ENCODE results near the gene FOXD4L1.
"Not testable (repeated sequence)": the region's sequence is repeated elsewhere in the genome, so short reads cannot be mapped to it uniquely, and the experiment has no call there.

FOXD4L1 gene

GRCh38 chr2:113498365-113498764, at the start of gene FOXD4L1:
FOXD4L1 (plus strand) TSS chr2:113498665; CDS start chr2:113499257, 592 bp downstream.
- not testable (repeated sequence) for DNase-seq (ENCODE audit: low read depth, low spot score)

- DNase-seq (ENCODE audit: low read depth, low spot score): not testable (repeated sequence)
Observed at GRCh38 chr2:113465770-113466169, 32.7 kb upstream of the FOXD4L1 start.

DNA sequence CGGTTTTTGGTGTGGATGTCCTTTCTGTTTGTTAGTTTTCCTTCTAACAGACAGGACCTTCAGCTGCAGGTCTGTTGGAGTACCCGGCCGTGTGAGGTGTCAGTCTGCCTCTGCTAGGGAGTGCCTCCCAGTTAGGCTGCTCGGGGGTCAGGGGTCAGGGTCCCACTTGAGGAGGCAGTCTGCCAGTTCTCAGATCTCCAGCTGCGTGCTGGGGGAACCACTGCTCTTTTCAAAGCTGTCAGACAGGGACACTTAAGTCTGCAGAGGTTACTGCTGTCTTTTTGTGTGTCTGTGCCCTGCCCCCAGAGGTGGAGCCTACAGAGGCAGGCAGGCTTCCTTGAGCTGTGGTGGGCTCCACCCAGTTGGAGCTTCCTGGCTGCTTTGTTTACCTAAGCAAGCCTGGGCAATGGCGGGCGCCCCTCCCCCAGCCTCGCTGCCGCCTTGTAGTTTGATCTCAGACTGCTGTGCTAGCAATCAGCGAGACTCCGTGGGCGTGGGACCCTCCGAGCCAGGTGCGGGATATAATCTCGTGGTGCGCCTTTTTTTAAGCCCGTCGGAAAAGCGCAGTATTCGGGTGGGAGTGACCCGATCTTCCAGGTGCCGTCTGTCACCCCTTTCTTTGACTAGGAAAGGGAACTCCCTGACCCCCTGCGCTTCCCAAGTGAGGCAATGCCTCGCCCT, 21.6 kb upstream of the FOXD4L1 start:
- DNase-seq (ENCODE audit: low read depth, low spot score): not testable (repeated sequence)

- not testable (repeated sequence) for DNase-seq (ENCODE audit: low read depth, low spot score)
Observed at GRCh38 chr2:113496527-113496926, 1.9 kb upstream of the FOXD4L1 start.

DNA sequence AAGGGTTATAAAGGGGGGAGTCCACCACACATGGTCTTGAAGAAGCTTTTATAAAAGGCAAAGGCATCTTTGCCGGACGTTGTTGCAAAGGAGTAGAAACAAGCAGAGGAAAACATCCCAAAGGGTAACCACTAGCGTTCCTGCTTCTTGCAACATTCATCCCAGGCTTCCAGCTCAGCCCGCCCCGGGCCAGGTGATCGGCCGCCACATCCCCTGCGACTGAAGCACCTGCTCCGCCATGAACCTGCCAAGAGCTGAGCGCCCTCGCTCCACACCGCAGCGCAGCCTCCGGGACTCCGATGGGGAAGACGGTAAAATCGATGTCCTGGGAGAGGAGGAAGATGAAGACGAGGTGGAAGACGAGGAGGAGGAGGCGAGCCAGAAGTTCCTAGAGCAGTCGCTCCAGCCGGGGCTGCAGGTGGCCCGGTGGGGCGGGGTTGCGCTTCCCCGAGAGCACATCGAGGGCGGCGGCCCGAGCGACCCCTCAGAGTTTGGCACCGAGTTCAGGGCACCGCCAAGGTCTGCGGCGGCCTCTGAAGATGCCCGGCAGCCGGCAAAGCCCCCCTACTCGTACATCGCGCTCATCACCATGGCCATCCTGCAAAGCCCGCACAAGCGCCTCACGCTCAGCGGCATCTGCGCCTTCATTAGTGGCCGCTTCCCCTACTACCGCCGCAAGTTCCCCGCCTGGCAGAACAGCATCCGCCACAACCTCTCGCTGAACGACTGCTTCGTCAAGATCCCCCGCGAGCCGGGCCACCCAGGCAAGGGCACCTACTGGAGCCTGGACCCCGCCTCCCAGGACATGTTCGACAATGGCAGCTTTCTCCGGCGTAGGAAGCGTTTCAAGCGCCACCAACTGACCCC, 787 bp downstream of the FOXD4L1 start:
- not testable (repeated sequence) for DNase-seq (ENCODE audit: low read depth, low spot score)

DNA sequence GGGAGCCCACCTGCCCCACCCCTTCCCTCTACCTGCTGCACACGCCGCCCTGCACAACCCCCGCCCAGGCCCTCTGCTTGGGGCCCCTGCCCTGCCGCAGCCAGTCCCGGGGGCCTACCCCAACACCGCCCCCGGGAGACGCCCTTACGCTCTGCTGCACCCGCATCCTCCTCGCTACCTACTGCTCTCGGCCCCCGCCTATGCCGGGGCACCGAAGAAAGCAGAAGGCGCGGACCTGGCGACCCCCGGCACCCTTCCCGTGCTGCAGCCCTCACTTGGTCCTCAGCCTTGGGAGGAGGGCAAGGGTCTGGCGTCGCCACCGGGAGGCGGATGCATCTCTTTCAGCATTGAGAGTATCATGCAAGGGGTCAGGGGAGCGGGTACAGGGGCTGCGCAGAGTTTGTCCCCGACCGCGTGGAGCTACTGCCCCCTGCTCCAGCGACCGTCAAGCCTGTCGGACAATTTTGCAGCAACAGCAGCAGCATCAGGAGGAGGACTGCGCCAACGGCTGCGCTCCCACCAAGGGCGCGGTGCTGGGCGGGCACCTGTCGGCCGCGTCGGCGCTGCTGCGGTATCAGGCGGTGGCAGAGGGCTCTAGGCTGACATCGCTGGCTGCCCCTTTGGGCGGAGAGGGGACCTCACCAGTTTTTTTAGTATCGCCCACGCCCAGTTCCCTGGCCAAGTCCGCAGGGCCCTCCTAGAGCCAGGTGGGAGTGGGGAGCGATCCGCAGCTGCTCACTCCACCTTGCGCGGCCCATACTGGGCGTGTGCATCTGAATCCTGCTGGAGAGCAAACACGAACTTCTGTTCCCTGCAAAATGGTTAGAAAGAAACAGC, 1.6 kb downstream of the FOXD4L1 start:
- DNase-seq (ENCODE audit: low read depth, low spot score): not testable (repeated sequence)

DNA sequence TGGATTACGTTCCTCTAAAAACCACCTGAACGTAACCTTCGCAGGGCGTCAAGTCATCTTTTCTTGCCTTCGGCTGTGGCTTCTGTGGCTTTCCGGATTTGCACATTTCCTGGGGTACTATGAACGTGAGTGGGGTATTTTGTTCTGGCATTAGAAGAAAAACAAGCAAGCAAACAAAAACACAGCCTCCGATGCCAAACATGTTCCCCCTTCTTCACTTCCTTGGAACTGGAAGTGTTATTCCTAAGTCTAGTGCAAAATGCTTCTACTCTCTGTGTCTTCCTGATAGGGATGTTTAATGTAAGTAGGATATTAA, 2.2 kb downstream of the FOXD4L1 start:
- DNase-seq (ENCODE audit: low read depth, low spot score): not testable (repeated sequence)

GRCh38 chr2:113502216-113503093, 4.0 kb downstream of the FOXD4L1 start:
- not testable (repeated sequence) for DNase-seq (ENCODE audit: low read depth, low spot score)

GRCh38 chr2:113503094-113504042, 4.9 kb downstream of the FOXD4L1 start:
- DNase-seq (ENCODE audit: low read depth, low spot score): not testable (repeated sequence)

- not testable (repeated sequence) for DNase-seq (ENCODE audit: low read depth, low spot score)
Observed at GRCh38 chr2:113504081-113504480, 5.6 kb downstream of the FOXD4L1 start.

DNA sequence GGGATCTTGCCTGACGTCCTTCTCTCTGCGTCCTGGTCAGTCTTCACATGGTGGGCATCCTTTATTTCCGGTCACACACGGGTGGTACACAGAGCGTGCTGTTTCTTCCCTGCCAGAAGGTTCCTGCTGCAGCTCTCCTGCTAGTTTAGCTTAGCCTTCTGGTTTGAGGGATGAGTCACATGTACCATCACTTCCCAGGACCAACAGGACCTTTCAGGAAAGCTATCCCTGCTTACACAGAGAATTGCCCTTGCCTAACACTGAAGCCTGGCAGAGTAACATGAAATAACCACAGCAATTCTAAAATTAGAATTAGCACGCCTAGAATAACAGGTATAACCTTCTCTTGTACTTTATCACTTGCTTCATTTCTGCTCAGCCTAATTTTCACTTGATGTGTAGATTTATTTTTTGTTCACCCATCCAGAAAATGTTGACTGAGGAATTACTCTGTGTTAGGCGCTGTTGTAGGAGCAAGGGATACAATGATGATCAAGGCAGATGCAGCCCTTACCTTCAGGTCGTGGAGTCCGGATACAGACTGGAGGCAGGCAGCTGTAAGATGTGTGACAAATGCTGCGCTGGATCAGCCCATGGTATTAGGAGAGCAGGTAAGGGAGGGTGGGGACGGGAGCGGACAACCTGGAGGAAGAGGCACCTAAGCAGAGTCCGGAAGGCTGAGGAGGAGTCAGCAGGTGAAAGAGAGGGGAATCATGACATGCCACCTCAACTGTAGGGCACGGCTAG, 9.1 kb downstream of the FOXD4L1 start:
- DNase-seq (ENCODE audit: low read depth, low spot score): not testable (repeated sequence)

- not testable (repeated sequence) for DNase-seq (ENCODE audit: low read depth, low spot score)
Observed at GRCh38 chr2:113508187-113508586, 9.7 kb downstream of the FOXD4L1 start.

DNA sequence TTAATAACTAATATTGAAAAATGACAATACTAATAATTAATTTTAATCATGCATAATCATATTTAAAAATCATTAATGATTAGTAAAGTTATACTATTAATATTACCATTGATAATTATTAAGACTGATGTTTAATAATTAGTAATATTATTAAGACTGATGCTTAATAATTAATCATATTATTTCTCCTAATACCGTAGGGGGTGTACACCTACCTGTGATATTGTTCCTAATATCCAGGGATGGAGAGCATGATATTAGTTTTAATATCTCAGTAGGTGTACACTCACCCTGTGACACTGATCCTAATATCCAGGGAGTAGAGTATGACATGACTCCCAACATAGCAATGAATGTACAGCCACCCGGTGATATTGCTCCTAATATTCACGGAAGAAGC, 12.4 kb downstream of the FOXD4L1 start:
- not testable (repeated sequence) for DNase-seq (ENCODE audit: low read depth, low spot score)

DNA sequence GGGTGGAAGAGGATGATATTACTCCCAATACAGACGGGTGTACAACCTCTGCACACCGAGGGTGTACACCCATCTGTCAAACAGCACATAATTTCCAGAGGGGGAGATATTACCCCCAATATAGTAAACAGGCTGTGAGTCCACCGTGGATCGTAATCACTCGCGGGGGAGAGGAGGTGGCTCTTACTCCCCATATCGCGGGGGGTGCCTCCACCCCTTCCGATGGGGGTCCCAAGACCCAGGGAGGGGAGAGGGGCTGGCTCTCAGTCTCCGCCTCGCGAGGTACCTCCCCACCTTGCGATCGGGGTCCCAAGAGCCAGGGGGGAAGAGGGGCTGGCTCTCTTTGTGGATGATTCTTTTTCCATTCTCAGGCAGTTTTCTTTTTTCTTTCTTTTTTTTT, 13.4 kb downstream of the FOXD4L1 start:
- not testable (repeated sequence) for DNase-seq (ENCODE audit: low read depth, low spot score)

- not testable (repeated sequence) for DNase-seq (ENCODE audit: low read depth, low spot score)
Observed at GRCh38 chr2:113515457-113515856, 17.0 kb downstream of the FOXD4L1 start.

GRCh38 chr2:113515995-113516394, 17.5 kb downstream of the FOXD4L1 start:
- DNase-seq (ENCODE audit: low read depth, low spot score): not testable (repeated sequence)

GRCh38 chr2:113517025-113517424, 18.6 kb downstream of the FOXD4L1 start:
- not testable (repeated sequence) for DNase-seq (ENCODE audit: low read depth, low spot score)

DNA sequence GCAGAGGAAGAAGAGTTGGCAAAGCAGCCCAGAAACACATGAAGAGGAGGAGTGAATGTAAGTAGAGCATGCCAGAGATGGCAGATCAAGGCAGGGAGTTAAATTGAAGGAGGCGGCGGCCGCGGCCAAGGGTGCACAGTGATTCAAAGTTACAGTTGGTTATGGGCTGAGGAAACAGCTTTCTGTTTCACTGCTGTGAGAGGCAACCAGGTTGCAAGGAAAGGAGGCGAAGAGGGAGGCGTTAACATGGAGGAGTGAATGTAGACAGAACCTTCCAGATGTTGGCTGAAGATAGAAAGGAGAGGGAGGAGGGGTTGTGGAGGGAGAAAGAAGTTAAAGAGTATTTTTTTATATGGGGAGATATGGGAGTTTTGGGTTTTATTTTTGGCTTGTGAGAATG, 22.4 kb downstream of the FOXD4L1 start:
- DNase-seq (ENCODE audit: low read depth, low spot score): not testable (repeated sequence)

DNA sequence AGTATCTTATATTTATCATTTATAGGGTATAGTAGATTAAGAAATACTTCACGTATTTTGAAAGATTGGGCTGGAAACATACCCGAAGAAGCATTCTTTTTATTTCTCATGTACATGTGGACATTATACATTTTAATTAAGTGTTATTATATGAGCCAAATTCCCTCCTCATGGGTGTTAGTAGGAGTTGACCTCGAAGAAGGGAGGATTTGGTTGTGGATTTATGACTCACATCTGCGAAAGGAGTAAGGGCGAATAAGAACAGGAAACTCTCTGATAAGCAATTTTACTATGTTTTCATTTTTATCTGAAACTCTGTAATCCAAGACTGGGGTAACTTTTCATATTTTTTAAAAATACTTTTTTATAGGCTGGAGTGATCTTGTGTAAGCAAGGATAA, 23.0 kb downstream of the FOXD4L1 start:
- DNase-seq (ENCODE audit: low read depth, low spot score): not testable (repeated sequence)
